IMR-90 (cell line): ENCODE measurements around the gene MAP3K7CL. TPM values are rescaled to one million over a fixed set of nuclear protein-coding genes. Genes with fewer than 3 reads are reported as not detected.
"Not testable (repeated sequence)": the region's sequence is repeated elsewhere in the genome, so short reads cannot be mapped to it uniquely, and the experiment has no call there.

Experiments used
- ATAC-seq: fragments of 200-7000 bp; cut with Tn5 transposase; 2 replicates; pipeline ENCODE4 v1.9.1; 2020; ENCODE audit warnings: low read depth, mild to moderate bottlenecking, moderate library complexity
- BruUV-seq: library from RNA; stranded (reverse); fragments of 400-500 nt; replicated peaks from 2 replicates; lab custom pipeline; 2021; lab: Mats Ljungman, UMichigan
- CTCF ChIA-PET: fragments of 300-600 bp; formaldehyde crosslinking; extraction: SDS; loops from one replicate; lab custom pipeline; 2021; ENCODE audit warnings: antibody characterized with exemption; lab: Yijun Ruan, JAX
- POLR2A ChIA-PET: fragments of 300-600 bp; sonication (Branson Sonifier 250); formaldehyde crosslinking; loops from one replicate; lab custom pipeline; 2022; ENCODE audit warnings: antibody characterized with exemption; ENCODE audit not compliant: unreplicated experiment; lab: Charles Lee
- DNase-seq: peaks from one replicate; pipeline ENCODE4 v3.0.0; 2013
- H2AFZ ChIP-seq: replicated peaks from 2 replicates; pipeline ENCODE3; 2013; ENCODE audit warnings: low read length, mild to moderate bottlenecking; ENCODE audit not compliant: poor library complexity
- H2AK5ac ChIP-seq: 2 replicates; pipeline ENCODE4 v1.6.1; 2013; ENCODE audit warnings: low read depth, low read length, inconsistent platforms
- H2AK9ac ChIP-seq: replicated peaks from 2 replicates; pipeline ENCODE3; 2013; ENCODE audit warnings: mild to moderate bottlenecking, low read depth, low read length, moderate library complexity; ENCODE audit not compliant: poor library complexity
- H2BK120ac ChIP-seq: 2 replicates; pipeline ENCODE4 v1.6.1; 2013; ENCODE audit warnings: low read depth, low read length, inconsistent platforms
- H2BK15ac ChIP-seq: 3 replicates; pipeline ENCODE4 v1.6.1; 2013; ENCODE audit warnings: low read depth, low read length, inconsistent platforms
- H2BK20ac ChIP-seq: 2 replicates; pipeline ENCODE4 v1.6.1; 2013; ENCODE audit warnings: low read depth, mild to moderate bottlenecking, inconsistent platforms, low read length, moderate library complexity
- H2BK5ac ChIP-seq: 2 replicates; pipeline ENCODE4 v1.6.1; 2013; ENCODE audit warnings: mild to moderate bottlenecking, low read depth, low read length, inconsistent platforms; ENCODE audit not compliant: poor library complexity, severe bottlenecking
- H3K14ac ChIP-seq: replicated peaks from 2 replicates; pipeline ENCODE4 v1.6.1; 2013; ENCODE audit warnings: low read depth, low read length, inconsistent platforms
- H3K18ac ChIP-seq: 2 replicates; pipeline ENCODE4 v1.6.1; 2013; ENCODE audit warnings: low read depth, low read length, control low read depth
- H3K23ac ChIP-seq: 2 replicates; pipeline ENCODE4 v1.6.1; 2013; ENCODE audit warnings: low read depth, low read length, inconsistent platforms
- H3K27ac ChIP-seq: 2 replicates; pipeline ENCODE4 v1.5.1; 2013; ENCODE audit warnings: mild to moderate bottlenecking, control low read depth, low read length; ENCODE audit not compliant: insufficient read depth
- H3K27me3 ChIP-seq: 2 replicates; pipeline ENCODE4 v1.6.1; 2013; ENCODE audit warnings: low read length; ENCODE audit not compliant: control insufficient read depth, insufficient read depth
- H3K36me3 ChIP-seq: 2 replicates; pipeline ENCODE4 v1.6.1; 2013; ENCODE audit warnings: low read length, mixed read lengths; ENCODE audit not compliant: control insufficient read depth, insufficient read depth
- H3K4ac ChIP-seq: 2 replicates; pipeline ENCODE4 v1.6.1; 2013; ENCODE audit warnings: low read depth, low read length, inconsistent platforms
- H3K4me1 ChIP-seq: 2 replicates; pipeline ENCODE4 v1.6.1; 2013; ENCODE audit warnings: low read length, mixed read lengths; ENCODE audit not compliant: control insufficient read depth, insufficient read depth
- H3K4me2 ChIP-seq: 2 replicates; pipeline ENCODE4 v1.6.1; 2013; ENCODE audit warnings: low read depth, mild to moderate bottlenecking, control low read depth, low read length, moderate library complexity
- H3K4me3 ChIP-seq: 2 replicates; pipeline ENCODE4 v1.5.1; 2013; ENCODE audit warnings: low read depth, mild to moderate bottlenecking, control low read depth, low read length, moderate library complexity; ENCODE audit not compliant: insufficient read depth
- H3K56ac ChIP-seq: 2 replicates; pipeline ENCODE4 v1.6.1; 2013; ENCODE audit warnings: low read length, inconsistent platforms; ENCODE audit not compliant: insufficient read depth; ENCODE audit errors: extremely low read depth
- H3K79me1 ChIP-seq, 2 experiments: 2 replicates each; pipeline ENCODE4 v1.6.1; 2013; ENCODE audit warnings: low read length in 2 of 2, inconsistent platforms in 1 of 2, low read depth in 1 of 2
- H3K9ac ChIP-seq: 2 replicates; pipeline ENCODE4 v1.6.1; 2013; ENCODE audit warnings: low read depth, low read length, control low read depth
- H3K9me1 ChIP-seq: 2 replicates; pipeline ENCODE4 v1.6.1; 2013; ENCODE audit warnings: low read length, inconsistent platforms; ENCODE audit not compliant: insufficient read depth
- H3K9me3 ChIP-seq: 2 replicates; pipeline ENCODE4 v1.6.1; 2013; ENCODE audit warnings: low read length; ENCODE audit not compliant: control insufficient read depth, insufficient read depth
- H4K20me1 ChIP-seq: 2 replicates; pipeline ENCODE4 v1.6.1; 2013; ENCODE audit warnings: low read length, inconsistent platforms; ENCODE audit not compliant: insufficient read depth
- H4K5ac ChIP-seq: 2 replicates; pipeline ENCODE4 v1.6.1; 2013; ENCODE audit warnings: mild to moderate bottlenecking, low read depth, low read length, control low read depth
- H4K8ac ChIP-seq, 2 experiments: 2 replicates each; pipeline ENCODE4 v1.6.1; 2013; ENCODE audit warnings: low read depth in 2 of 2, low read length in 2 of 2, control low read depth in 1 of 2, inconsistent platforms in 1 of 2
- H4K91ac ChIP-seq: 2 replicates; pipeline ENCODE4 v1.6.1; 2013; ENCODE audit warnings: low read depth, low read length, inconsistent platforms; ENCODE audit not compliant: insufficient read depth
- BHLHE40 ChIP-seq: fragments of 150-350 bp; IDR thresholded peaks from 2 replicates; pipeline ENCODE4 v1.6.1; 2016; ENCODE audit warnings: mild to moderate bottlenecking, low read depth, low read length
- CEBPB ChIP-seq: IDR thresholded peaks from 2 replicates; pipeline ENCODE4 v1.6.1; 2012; ENCODE audit warnings: low read depth, low read length, improper control_type of control experiment
- FOS ChIP-seq: fragments of 150-350 bp; IDR thresholded peaks from 2 replicates; pipeline ENCODE4 v1.6.1; 2016; ENCODE audit warnings: low read depth, low read length
- MAFK ChIP-seq: IDR thresholded peaks from 2 replicates; pipeline ENCODE4 v1.6.1; 2012; ENCODE audit warnings: low read depth, low read length, improper control_type of control experiment
- NFE2L2 ChIP-seq: fragments of 150-350 bp; IDR thresholded peaks from 2 replicates; pipeline ENCODE4 v1.6.1; 2016; ENCODE audit warnings: low read depth, mild to moderate bottlenecking, low read length
- SMC3 ChIP-seq: fragments of 150-350 bp; IDR thresholded peaks from 2 replicates; pipeline ENCODE4 v1.6.1; 2016; ENCODE audit warnings: low read depth, mild to moderate bottlenecking, antibody characterized with exemption, low read length, moderate library complexity
- WGBS, 2 experiments: methylation state at CpG; one replicate each; pipeline versions ENCODE4 v1.1.5 to v1.1.7; 2013; ENCODE audit warnings: missing lambda C conversion rate in 2 of 2; ENCODE audit not compliant: insufficient read length in 1 of 2; ENCODE audit errors: extremely low coverage in 2 of 2; 5-methylcytosine and 5-hydroxymethylcytosine counted together
- dilution Hi-C: fragments of 300-500 bp; cut with HindIII; formaldehyde crosslinking; loops from one replicate; pipeline ENCODE4 v1.14.3; 2018; ENCODE audit warnings: low sequenced_read_pairs; ENCODE audit not compliant: unreplicated experiment
- in situ Hi-C: fragments of 300-500 bp; cut with MboI; formaldehyde crosslinking; loops from 3 replicates; pipeline ENCODE4 v1.14.3; 2019; ENCODE audit warnings: low sequenced_read_pairs, inconsistent platforms, mixed read lengths
- intact Hi-C: fragments of 100-400 bp; cut with micrococcal nuclease; formaldehyde crosslinking; loops from 2 replicates; pipeline ENCODE4 v1.10.0; 2022
- polyA plus RNA-seq, 3 experiments: library from polyadenylated mRNA; depleted of rRNA; stranded (reverse); fragments of >200 nt; gene quantifications; 2 replicates each; pipeline ENCODE4 v1.2.3, GENCODE V29; 2012; ENCODE audit warnings: low replicate concordance in 1 of 3
- total RNA-seq: library from RNA; depleted of rRNA; stranded (reverse); fragments of >200 nt; gene quantifications from 2 replicates; pipeline ENCODE4 v1.2.3, GENCODE V29; 2012
- TF ChIP-seq, protein P1 (sequence below): fragments of 150-350 bp; IDR thresholded peaks from 2 replicates; pipeline ENCODE4 v1.6.1; 2017; ENCODE audit warnings: mild to moderate bottlenecking, antibody characterized with exemption, low read length, low read depth

MAP3K7CL gene
- total and polyA plus RNA-seq, 2 of the 4 experiments (the other 2 are of a cell fraction): 21.0 to 22.3 TPM

- H3K4me3 ChIP-seq, H3K4me2 ChIP-seq, H3K9ac ChIP-seq, BruUV-seq, dilution Hi-C loops, H3K27me3 ChIP-seq, H3K36me3 ChIP-seq, H3K4me1 ChIP-seq, H3K9me1 ChIP-seq, H2AFZ ChIP-seq, H3K9me3 ChIP-seq, H4K20me1 ChIP-seq, H3K79me1 ChIP-seq: not testable (repeated sequence)
- peak overlapping the region; percentile 98 for H4K5ac ChIP-seq
- H3K23ac ChIP-seq: peak overlapping the region; percentile 93
- ChIA-PET POLR2A (interaction anchor here (2.7 kb wide), 1 partner anchor 137 kb away, joined by 14 read pairs; the partner anchor contains the start of gene BACH1), CTCF (interaction anchor here (0.9 to 1.4 kb wide), 2 partner anchors 72 to 199 kb away, joined by 3 read pairs; no protein-coding TSS in a partner anchor)
- H4K91ac ChIP-seq: peak overlapping the region; percentile 98
- H4K8ac ChIP-seq: peak overlapping the region; percentile 90 to 95
- H3K27ac ChIP-seq: peak overlapping the region; percentile 94
- H3K14ac ChIP-seq: peak overlapping the region; percentile 94; the same call in 1 of the 2 replicates
- DNase-seq (peak; percentile 93), ATAC-seq (peak; percentile 82)
- peak overlapping the region; percentile 89; the same call in 2 of the 3 replicates for H2BK15ac ChIP-seq
- H2BK120ac ChIP-seq: peak overlapping the region; percentile 98
- TF ChIP-seq SMC3 (0 out of 2 replicates have a peak, but pooled peaks have one; percentile 6), MAFK (peak; percentile 49), NFE2L2 (0 out of 2 replicates have a peak, but pooled peaks have one; percentile 2), BHLHE40 (peak; percentile 97), CEBPB (peak; percentile 31; the same call in 1 of the 2 replicates), FOS (peak; percentile 67)
- TF ChIP-seq, protein P1, sequence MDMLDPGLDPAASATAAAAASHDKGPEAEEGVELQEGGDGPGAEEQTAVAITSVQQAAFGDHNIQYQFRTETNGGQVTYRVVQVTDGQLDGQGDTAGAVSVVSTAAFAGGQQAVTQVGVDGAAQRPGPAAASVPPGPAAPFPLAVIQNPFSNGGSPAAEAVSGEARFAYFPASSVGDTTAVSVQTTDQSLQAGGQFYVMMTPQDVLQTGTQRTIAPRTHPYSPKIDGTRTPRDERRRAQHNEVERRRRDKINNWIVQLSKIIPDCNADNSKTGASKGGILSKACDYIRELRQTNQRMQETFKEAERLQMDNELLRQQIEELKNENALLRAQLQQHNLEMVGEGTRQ: peak; percentile 46; the same call in 1 of the 2 replicates
- peak overlapping the region; percentile 98 for H2BK20ac ChIP-seq
- intact Hi-C loops (loop anchor here (2.0 to 10.0 kb wide), 2 partner anchors 32 to 312 kb away; partner anchors contain the start of gene MAP3K7CL), in situ Hi-C loops (loop anchor here (5.0 kb wide), 1 partner anchor 209 kb away; no protein-coding TSS in a partner anchor)
- peak overlapping the region; percentile 90 for H3K56ac ChIP-seq
- WGBS, 2 experiments: 0% methylated on average over 2 of the region's 9 CpGs; no CpG with 5 or more reads in 1 of the 2 experiments
- peak overlapping the region; percentile 98 for H2BK5ac ChIP-seq
- peak overlapping the region; percentile 61 for H3K18ac ChIP-seq
- H2AK9ac ChIP-seq: peak overlapping the region; percentile 3
- peak overlapping the region; percentile 45; the same call in 1 of the 2 replicates for H2AK5ac ChIP-seq
- H3K4ac ChIP-seq: peak overlapping the region; percentile 92
Measured at GRCh38 chr21:29162825-29163224, 32.4 kb downstream of the MAP3K7CL start.
